TTC549 (cell line): ENCODE data around the gene GON4L.
"Not testable (repeated sequence)": the region's sequence is repeated elsewhere in the genome, so short reads cannot be mapped to it uniquely, and the experiment has no call there.

Source experiments
- FAIRE-seq: peaks from 2 replicates; lab custom pipeline; 2012; peaks lifted over from hg19 to GRCh38; lab: Jason Lieb, UNC

The GON4L gene

GRCh38 chr1:155745284-155746228 is 111.5 kb downstream of the GON4L start:
- peak; percentile 92 for FAIRE-seq

- FAIRE-seq = no peak
Measured at GRCh38 chr1:155744711-155745283, 112.2 kb downstream of the GON4L start.

GRCh38 chr1:155741908-155742307 is 115.1 kb downstream of the GON4L start:
- no peak for FAIRE-seq

- FAIRE-seq = no peak
Measured at GRCh38 chr1:155740995-155741394, 116.0 kb downstream of the GON4L start.

- FAIRE-seq = peak; percentile 98
Measured at GRCh38 chr1:155729031-155729898, 127.7 kb downstream of the GON4L start.

GRCh38 chr1:155725142-155725541 is 131.9 kb downstream of the GON4L start:
- FAIRE-seq = no peak

GRCh38 chr1:155719703-155720102 is 137.3 kb downstream of the GON4L start:
- no peak for FAIRE-seq

- FAIRE-seq = not testable (repeated sequence)
Measured at GRCh38 chr1:155718524-155719115, 138.4 kb downstream of the GON4L start.

GRCh38 chr1:155717041-155717440 is 140.0 kb downstream of the GON4L start:
- no peak for FAIRE-seq

- FAIRE-seq = no peak
Measured at GRCh38 chr1:155715777-155716176, 141.2 kb downstream of the GON4L start.

GRCh38 chr1:155715056-155715455 is 142.0 kb downstream of the GON4L start:
- not testable (repeated sequence) for FAIRE-seq

- no peak for FAIRE-seq
Measured at GRCh38 chr1:155713075-155713474, 143.9 kb downstream of the GON4L start.

GRCh38 chr1:155712636-155713035 is 144.4 kb downstream of the GON4L start:
- not testable (repeated sequence) for FAIRE-seq

- FAIRE-seq = not testable (repeated sequence)
Measured at GRCh38 chr1:155711457-155711856, 145.6 kb downstream of the GON4L start.

- FAIRE-seq = no peak
Measured at GRCh38 chr1:155709391-155709790, 147.6 kb downstream of the GON4L start.

GRCh38 chr1:155706139-155706538 is 150.9 kb downstream of the GON4L start:
- no peak for FAIRE-seq

GRCh38 chr1:155704414-155704813 is 152.6 kb downstream of the GON4L start:
- not testable (repeated sequence) for FAIRE-seq

- no peak for FAIRE-seq
Measured at GRCh38 chr1:155703216-155703615, 153.8 kb downstream of the GON4L start.

- FAIRE-seq = not testable (repeated sequence)
Measured at GRCh38 chr1:155701675-155702074, 155.3 kb downstream of the GON4L start.
